Prostate gland (tissue), 2 donors: ENCODE measurements around the gene GALNT8. TPM values are rescaled to one million over a fixed set of nuclear protein-coding genes. Genes with fewer than 3 reads are reported as not detected.
"Not testable (repeated sequence)": the region's sequence is repeated elsewhere in the genome, so short reads cannot be mapped to it uniquely, and the experiment has no call there.

ENCODE experiments used
- DNase-seq: peaks from one replicate; pipeline ENCODE4 v3.0.0-alpha.2; 2019; ENCODE audit warnings: low spot score
- H3K27ac ChIP-seq, 2 donors: fragments of 200-600 bp; sonication (generic); 2 replicates each; pipeline ENCODE4 v1.5.1; 2017 to 2019
- H3K27me3 ChIP-seq: fragments of 200-600 bp; sonication (generic); replicated peaks from 2 replicates; pipeline ENCODE4 v1.5.1; 2019; ENCODE audit not compliant: insufficient read depth
- H3K36me3 ChIP-seq, 2 donors: fragments of 200-600 bp; sonication (generic); 1 replicate in 1 of 2; 2 replicates in 1 of 2; pipeline versions ENCODE4 v1.5.1 to v1.8.1; 2017 to 2019
- H3K4me1 ChIP-seq: fragments of 200-600 bp; sonication (generic); replicated peaks from 2 replicates; pipeline ENCODE4 v1.5.1; 2019
- H3K4me3 ChIP-seq, 2 donors: fragments of 200-600 bp; sonication (generic); 2 replicates each; pipeline ENCODE4 v1.5.1; 2017 to 2019
- H3K9me3 ChIP-seq: fragments of 200-600 bp; sonication (generic); 2 replicates; pipeline ENCODE4 v1.5.1; 2017
- CTCF ChIP-seq, 4 experiments: fragments of 200-600 bp in 2 of 4; fragments of 450-650 bp in 2 of 4; sonication (generic) in 2 of 4; IDR thresholded peaks; 1 replicate in 3 of 4; 2 replicates in 1 of 4; pipeline ENCODE4 v1.5.1; 2016 to 2019; ENCODE audit warnings: antibody characterized with exemption in 4 of 4, mild to moderate bottlenecking in 2 of 4, moderate library complexity in 2 of 4
- POLR2A ChIP-seq: fragments of 450-650 bp; IDR thresholded peaks from one replicate; pipeline ENCODE4 v1.6.1; 2016; ENCODE audit warnings: antibody characterized with exemption, mild to moderate bottlenecking
- POLR2AphosphoS5 ChIP-seq: sonication (generic); formaldehyde crosslinking; IDR thresholded peaks from one replicate; pipeline ENCODE4 v1.6.1; 2017; ENCODE audit warnings: antibody characterized with exemption
- WGBS: methylation state at CpG from one replicate; pipeline ENCODE4 v1.1.5; 2018; 5-methylcytosine and 5-hydroxymethylcytosine counted together
- intact Hi-C: fragments of 100-400 bp; cut with DNase I; formaldehyde crosslinking; loops from one replicate; pipeline ENCODE4 v1.14.2; 2022
- total RNA-seq, 2 donors: library from RNA; depleted of rRNA; stranded (reverse); fragments of >200 nt; gene quantifications; one replicate each; pipeline ENCODE4 v1.1.0, GENCODE V29; 2016

Gene GALNT8
- total RNA-seq, 2 donors from 2014 or later, result 0.41 to 5.1 TPM

- Histone ChIP-seq H3K36me3 (no peaks in the 10 kb centered on the region), H3K4me3 (no peak overlapping the region), H3K27me3 (no peaks in the 10 kb centered on the region), H3K27ac (no peak overlapping the region), H3K4me1 (no peaks in the 10 kb centered on the region), H3K9me3 (no peaks in the 10 kb centered on the region)
- no peak for DNase-seq
- intact Hi-C loops, result no loop called here
- no peak for TF ChIP-seq CTCF (IDR thresholded peaks at IDR 0.05)
- no peak for TF ChIP-seq POLR2AphosphoS5
- 100% methylated on average over 1 of the region's 1 CpG for WGBS
These were observed 10.1 kb upstream of the GALNT8 start for GRCh38 chr12:4710113-4710512.

DNA sequence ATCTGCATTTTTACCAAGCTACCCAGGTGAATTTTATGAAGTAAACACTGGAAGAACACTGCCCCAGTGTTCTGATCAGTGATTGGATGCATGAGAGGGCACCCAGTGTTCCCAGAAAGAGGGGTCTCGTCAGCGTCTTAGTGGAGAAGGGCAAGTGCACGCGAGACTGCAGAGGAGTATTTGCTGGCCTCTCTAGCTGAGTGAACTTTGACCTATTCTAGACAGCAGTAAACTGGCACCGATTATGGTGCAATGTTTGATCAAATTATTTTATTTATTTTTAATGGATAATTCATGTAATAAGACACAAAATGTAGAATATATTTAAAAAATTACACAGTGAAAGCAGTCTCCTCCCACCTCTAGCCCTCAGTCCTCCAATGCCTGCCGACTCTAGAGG, 5.3 kb upstream of the GALNT8 start:
- 69% methylated on average over 6 of the region's 6 CpGs for WGBS
- DNase-seq, result no peak
- H3K4me1 ChIP-seq, result no peaks in the 10 kb centered on the region
- no peaks in the 10 kb centered on the region for H3K9me3 ChIP-seq
- TF ChIP-seq POLR2A, result no peak
- TF ChIP-seq POLR2AphosphoS5, result no peak
- no peak for TF ChIP-seq CTCF (IDR thresholded peaks at IDR 0.05)
- no peaks in the 10 kb centered on the region for H3K36me3 ChIP-seq
- H3K27me3 ChIP-seq, result no peaks in the 10 kb centered on the region
- H3K4me3 ChIP-seq, result no peak overlapping the region
- no peak overlapping the region for H3K27ac ChIP-seq
- intact Hi-C loops, result no loop called here

DNA sequence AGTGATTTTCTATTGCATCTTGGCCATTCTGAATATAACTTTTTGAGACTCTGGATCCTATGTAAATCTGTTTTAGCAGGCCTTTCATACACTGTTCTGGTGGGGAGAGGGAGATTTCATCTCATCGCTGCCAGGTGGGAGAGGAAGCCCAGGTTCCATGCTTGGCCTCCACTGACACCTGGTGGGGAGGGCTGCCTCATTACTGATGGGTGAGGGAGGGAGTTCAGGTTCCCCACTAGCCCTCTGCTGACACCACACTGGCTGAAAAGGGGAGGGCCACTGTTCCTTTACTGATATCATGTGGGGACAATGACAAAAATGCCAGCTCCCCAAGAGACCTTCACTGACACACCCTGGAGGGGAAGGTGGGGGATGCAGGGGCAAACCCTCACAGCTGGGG, 2.4 kb upstream of the GALNT8 start:
- H3K36me3 ChIP-seq, result no peaks in the 10 kb centered on the region
- TF ChIP-seq CTCF (IDR thresholded peaks at IDR 0.05), result no peak
- TF ChIP-seq POLR2A, result no peak
- TF ChIP-seq POLR2AphosphoS5, result no peak
- DNase-seq, result no peak

DNA sequence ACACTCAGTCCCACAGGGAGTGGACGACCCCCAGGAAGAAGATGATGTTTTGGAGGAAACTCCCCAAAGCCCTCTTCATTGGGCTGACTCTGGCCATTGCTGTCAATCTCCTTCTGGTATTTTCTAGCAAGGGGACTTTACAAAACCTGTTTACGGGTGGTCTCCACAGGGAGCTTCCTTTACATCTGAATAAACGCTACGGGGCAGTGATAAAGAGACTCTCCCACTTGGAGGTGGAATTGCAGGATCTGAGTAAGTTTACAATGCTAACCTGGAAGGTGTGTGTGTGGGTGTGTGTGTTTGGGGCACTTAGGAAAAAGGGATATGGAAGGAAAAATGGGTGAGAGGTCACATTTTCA, 416 bp downstream of the GALNT8 start:
- Histone ChIP-seq H3K4me3 (no peak overlapping the region), H3K36me3 (no peaks in the 10 kb centered on the region), H3K27ac (no peak overlapping the region), H3K9me3 (no peaks in the 10 kb centered on the region), H3K4me1 (no peaks in the 10 kb centered on the region), H3K27me3 (no peaks in the 10 kb centered on the region)
- TF ChIP-seq CTCF (IDR thresholded peaks at IDR 0.05), result no peak
- TF ChIP-seq POLR2A, result no peak
- no peak for TF ChIP-seq POLR2AphosphoS5
- intact Hi-C loops, result no loop called here
- DNase-seq, result no peak
- 26% methylated on average over 4 of the region's 4 CpGs for WGBS

More for the DNA sequence above, 2.4 kb upstream of the GALNT8 start:
- Histone ChIP-seq H3K27ac (no peak overlapping the region), H3K4me1 (no peaks in the 10 kb centered on the region), H3K9me3 (no peaks in the 10 kb centered on the region), H3K4me3 (no peak overlapping the region), H3K27me3 (no peaks in the 10 kb centered on the region)
- 85% methylated on average over 1 of the region's 1 CpG for WGBS
- intact Hi-C loops, result no loop called here

DNA sequence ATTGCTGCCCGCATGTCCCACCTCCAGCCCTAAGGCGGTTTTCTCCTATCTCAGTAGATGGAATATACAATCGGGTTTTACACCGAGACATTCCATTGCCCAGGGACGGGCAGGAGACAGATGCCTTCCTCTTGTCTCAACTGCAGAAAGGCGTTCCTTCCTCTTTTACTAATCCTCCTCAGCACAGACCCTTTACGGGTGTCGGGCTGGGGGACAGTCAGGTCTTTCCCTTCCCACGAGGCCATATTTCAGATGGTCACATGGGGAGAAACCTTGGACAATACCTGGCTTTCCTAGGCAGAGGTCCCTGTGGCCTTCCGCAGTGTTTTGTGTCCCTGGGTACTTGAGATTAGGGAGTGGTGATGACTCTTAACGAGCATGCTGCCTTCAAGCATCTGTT, 1.4 kb downstream of the GALNT8 start:
- WGBS, result 48% methylated on average over 11 of the region's 11 CpGs
- H3K9me3 ChIP-seq, intact Hi-C loops: not testable (repeated sequence)

More for the DNA sequence above, 1.4 kb downstream of the GALNT8 start:
- H3K4me3 ChIP-seq, H3K36me3 ChIP-seq, H3K4me1 ChIP-seq, DNase-seq, H3K27ac ChIP-seq, H3K27me3 ChIP-seq: not testable (repeated sequence)
